ENCODE measurements around the gene PRDM16. TPM values are rescaled to one million over a fixed set of nuclear protein-coding genes. Genes with fewer than 3 reads are reported as not detected.

Gene PRDM16
- total RNA-seq, 1 experiment from 2014 or later: 22.3 TPM

DNA sequence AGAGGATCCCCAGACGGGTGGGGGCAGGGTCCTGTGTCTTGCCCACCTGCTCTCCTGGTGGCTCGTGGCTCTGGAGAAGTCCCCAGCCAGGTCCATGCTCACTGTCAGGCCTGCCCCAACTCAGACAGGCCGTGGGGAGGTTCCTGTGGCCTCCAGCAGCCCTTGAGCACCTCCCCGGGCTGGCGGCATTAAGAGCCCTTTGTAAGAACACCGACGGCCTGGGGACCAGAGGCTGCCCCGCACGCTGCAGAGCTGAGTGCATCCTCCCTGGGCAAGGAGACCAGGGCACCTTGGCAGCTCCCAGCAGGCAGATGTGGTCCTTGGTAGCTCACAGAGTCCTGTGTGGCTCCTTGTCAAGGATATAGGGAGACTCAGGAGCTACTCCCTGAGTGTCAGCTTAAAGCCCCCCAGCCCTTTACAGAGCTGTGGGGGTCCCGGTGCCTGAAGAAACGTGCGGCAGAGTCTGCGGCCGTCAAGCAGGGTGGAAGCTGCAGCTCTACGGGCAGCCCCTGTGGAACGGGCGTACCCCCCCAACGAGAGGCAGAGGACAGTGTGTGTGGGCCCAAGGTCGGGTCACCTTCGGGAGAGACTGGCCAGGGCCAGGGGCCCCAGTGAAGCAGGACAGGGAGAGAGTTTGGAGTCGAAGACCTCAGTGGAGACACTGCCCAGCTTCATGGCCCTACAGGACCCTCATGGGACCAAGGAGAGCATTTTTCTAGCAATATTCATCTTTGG is 118.6 kb downstream of the PRDM16 start:
- DNase-seq (ENCODE audit: low read depth, low spot score) (no peak), ATAC-seq (peak; percentile 28; the same call in 1 of the 2 replicates)
- intact Hi-C loops (cut with micrococcal nuclease; ENCODE audit: unreplicated experiment) (no loop called here), in situ Hi-C loops (cut with HindIII; ENCODE audit: low pct_unique_long_range_greater_than_20kb, low sequenced_read_pairs) (no loop called here)
- Histone ChIP-seq H3K27ac (ENCODE audit: low read length) (no peak overlapping the region), H3K36me3 (ENCODE audit: control insufficient read depth, insufficient read depth, low read length) (no peaks in the 10 kb centered on the region), H3K9me3 (ENCODE audit: control insufficient read depth, insufficient read depth, low read depth, low read length) (no peaks in the 10 kb centered on the region), H3K27me3 (ENCODE audit: control insufficient read depth, insufficient read depth, low read length) (no peaks in the 10 kb centered on the region), H3K4me3 (ENCODE audit: low read depth in 2 of 2, low read length in 2 of 2) (no peak overlapping the region), H3K4me1 (ENCODE audit: control insufficient read depth, insufficient read depth, low read length) (no peaks in the 10 kb centered on the region)
- BruUV-seq (replicated peaks): no TSS peak
- CTCF ChIA-PET: no interaction called here
- TF ChIP-seq TCF7L2 (IDR thresholded peaks at IDR 0.05; ENCODE audit: low read depth, low read length) (no peak), SIN3A (IDR thresholded peaks at IDR 0.05; ENCODE audit: borderline replicate concordance, insufficient read depth, low read depth, low read length) (no peak), POLR2AphosphoS5 (IDR thresholded peaks at IDR 0.05; ENCODE audit: low read depth, low read length) (no peak)
- TF ChIP-seq, protein P1, sequence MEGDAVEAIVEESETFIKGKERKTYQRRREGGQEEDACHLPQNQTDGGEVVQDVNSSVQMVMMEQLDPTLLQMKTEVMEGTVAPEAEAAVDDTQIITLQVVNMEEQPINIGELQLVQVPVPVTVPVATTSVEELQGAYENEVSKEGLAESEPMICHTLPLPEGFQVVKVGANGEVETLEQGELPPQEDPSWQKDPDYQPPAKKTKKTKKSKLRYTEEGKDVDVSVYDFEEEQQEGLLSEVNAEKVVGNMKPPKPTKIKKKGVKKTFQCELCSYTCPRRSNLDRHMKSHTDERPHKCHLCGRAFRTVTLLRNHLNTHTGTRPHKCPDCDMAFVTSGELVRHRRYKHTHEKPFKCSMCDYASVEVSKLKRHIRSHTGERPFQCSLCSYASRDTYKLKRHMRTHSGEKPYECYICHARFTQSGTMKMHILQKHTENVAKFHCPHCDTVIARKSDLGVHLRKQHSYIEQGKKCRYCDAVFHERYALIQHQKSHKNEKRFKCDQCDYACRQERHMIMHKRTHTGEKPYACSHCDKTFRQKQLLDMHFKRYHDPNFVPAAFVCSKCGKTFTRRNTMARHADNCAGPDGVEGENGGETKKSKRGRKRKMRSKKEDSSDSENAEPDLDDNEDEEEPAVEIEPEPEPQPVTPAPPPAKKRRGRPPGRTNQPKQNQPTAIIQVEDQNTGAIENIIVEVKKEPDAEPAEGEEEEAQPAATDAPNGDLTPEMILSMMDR (IDR thresholded peaks at IDR 0.05): no peak
- TF ChIP-seq, protein P2, sequence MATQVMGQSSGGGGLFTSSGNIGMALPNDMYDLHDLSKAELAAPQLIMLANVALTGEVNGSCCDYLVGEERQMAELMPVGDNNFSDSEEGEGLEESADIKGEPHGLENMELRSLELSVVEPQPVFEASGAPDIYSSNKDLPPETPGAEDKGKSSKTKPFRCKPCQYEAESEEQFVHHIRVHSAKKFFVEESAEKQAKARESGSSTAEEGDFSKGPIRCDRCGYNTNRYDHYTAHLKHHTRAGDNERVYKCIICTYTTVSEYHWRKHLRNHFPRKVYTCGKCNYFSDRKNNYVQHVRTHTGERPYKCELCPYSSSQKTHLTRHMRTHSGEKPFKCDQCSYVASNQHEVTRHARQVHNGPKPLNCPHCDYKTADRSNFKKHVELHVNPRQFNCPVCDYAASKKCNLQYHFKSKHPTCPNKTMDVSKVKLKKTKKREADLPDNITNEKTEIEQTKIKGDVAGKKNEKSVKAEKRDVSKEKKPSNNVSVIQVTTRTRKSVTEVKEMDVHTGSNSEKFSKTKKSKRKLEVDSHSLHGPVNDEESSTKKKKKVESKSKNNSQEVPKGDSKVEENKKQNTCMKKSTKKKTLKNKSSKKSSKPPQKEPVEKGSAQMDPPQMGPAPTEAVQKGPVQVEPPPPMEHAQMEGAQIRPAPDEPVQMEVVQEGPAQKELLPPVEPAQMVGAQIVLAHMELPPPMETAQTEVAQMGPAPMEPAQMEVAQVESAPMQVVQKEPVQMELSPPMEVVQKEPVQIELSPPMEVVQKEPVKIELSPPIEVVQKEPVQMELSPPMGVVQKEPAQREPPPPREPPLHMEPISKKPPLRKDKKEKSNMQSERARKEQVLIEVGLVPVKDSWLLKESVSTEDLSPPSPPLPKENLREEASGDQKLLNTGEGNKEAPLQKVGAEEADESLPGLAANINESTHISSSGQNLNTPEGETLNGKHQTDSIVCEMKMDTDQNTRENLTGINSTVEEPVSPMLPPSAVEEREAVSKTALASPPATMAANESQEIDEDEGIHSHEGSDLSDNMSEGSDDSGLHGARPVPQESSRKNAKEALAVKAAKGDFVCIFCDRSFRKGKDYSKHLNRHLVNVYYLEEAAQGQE (IDR thresholded peaks at IDR 0.05; ENCODE audit: insufficient read depth in 1 of 2, low read depth in 2 of 2, low read length in 1 of 2): no peak
- POLR2A ChIA-PET: no interaction called here

DNA sequence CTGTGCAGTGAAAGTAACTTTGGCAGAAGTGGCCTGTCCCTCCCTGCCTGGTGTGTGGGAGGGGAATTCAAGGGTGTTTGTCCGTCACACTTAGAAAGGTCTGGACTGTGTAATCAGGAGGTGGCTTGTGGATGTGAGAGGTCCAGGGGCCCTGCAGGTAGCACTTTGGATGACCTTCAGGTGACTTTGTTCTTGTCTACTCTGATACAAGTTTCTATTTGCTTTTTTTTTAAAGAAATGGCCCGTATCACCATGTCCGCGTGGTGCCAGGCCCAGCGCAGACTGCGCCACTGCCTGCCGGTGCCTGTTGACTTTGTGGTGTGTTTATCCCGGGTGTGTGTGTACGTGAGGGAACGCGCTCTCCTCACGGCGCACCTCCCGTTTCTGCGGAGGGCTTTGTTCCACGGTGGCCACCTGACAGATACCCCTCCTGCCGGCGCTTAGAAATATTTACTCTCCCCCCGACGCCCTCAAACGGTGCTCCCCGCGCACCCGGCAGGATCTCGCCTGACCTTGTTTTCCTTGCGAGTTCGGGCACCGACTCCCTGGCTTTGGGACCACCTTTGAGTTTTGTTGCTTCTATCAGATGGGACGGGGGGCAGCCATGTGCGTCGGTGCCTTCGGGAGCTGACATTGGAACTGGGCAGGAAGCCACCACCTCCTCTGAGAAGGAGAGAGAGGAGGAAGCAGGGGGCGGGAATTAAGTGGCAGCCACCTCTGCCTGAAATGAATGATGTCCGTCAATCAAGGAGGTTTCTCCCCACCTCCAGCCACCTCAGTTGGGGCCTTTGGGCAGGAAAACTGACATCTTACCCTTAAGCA is 119.4 kb downstream of the PRDM16 start:
- H3K27ac ChIP-seq (ENCODE audit: low read length): no peak overlapping the region
- TF ChIP-seq, protein P2 (IDR thresholded peaks at IDR 0.05; ENCODE audit: insufficient read depth in 1 of 2, low read depth in 2 of 2, low read length in 1 of 2): no peak
- TF ChIP-seq TCF7L2 (IDR thresholded peaks at IDR 0.05; ENCODE audit: low read depth, low read length) (no peak), SIN3A (IDR thresholded peaks at IDR 0.05; ENCODE audit: borderline replicate concordance, insufficient read depth, low read depth, low read length) (no peak), POLR2AphosphoS5 (IDR thresholded peaks at IDR 0.05; ENCODE audit: low read depth, low read length) (no peak)
- TF ChIP-seq, protein P1 (IDR thresholded peaks at IDR 0.05): no peak
- BruUV-seq (replicated peaks): no TSS peak
- H3K4me1 ChIP-seq (ENCODE audit: control insufficient read depth, insufficient read depth, low read length): no peaks in the 10 kb centered on the region
- H3K4me3 ChIP-seq (ENCODE audit: low read depth in 2 of 2, low read length in 2 of 2): no peak overlapping the region
- in situ Hi-C loops (cut with HindIII; ENCODE audit: low pct_unique_long_range_greater_than_20kb, low sequenced_read_pairs): no loop called here
- no peaks in the 10 kb centered on the region for H3K9me3 ChIP-seq (ENCODE audit: control insufficient read depth, insufficient read depth, low read depth, low read length)
- ChIA-PET CTCF (no interaction called here), POLR2A (no interaction called here)
- no peak for ATAC-seq
- intact Hi-C loops (cut with micrococcal nuclease; ENCODE audit: unreplicated experiment): no loop called here
- H3K27me3 ChIP-seq (ENCODE audit: control insufficient read depth, insufficient read depth, low read length): no peaks in the 10 kb centered on the region
- H3K36me3 ChIP-seq (ENCODE audit: control insufficient read depth, insufficient read depth, low read length): no peaks in the 10 kb centered on the region
- DNase-seq (ENCODE audit: low read depth, low spot score): no peak
